Stimulated activated naive CD4-positive, alpha-beta T cell (primary cell): Measurements from ENCODE around the gene RSPO4.
A peak's percentile ranks its signal among the peaks of the same experiment; 100 is the strongest.

ENCODE experiments used
- DNase-seq, 6 experiments: peaks; one replicate each; lab custom pipeline; 2025; lab: John Stamatoyannopoulos, UW

Gene RSPO4

DNA sequence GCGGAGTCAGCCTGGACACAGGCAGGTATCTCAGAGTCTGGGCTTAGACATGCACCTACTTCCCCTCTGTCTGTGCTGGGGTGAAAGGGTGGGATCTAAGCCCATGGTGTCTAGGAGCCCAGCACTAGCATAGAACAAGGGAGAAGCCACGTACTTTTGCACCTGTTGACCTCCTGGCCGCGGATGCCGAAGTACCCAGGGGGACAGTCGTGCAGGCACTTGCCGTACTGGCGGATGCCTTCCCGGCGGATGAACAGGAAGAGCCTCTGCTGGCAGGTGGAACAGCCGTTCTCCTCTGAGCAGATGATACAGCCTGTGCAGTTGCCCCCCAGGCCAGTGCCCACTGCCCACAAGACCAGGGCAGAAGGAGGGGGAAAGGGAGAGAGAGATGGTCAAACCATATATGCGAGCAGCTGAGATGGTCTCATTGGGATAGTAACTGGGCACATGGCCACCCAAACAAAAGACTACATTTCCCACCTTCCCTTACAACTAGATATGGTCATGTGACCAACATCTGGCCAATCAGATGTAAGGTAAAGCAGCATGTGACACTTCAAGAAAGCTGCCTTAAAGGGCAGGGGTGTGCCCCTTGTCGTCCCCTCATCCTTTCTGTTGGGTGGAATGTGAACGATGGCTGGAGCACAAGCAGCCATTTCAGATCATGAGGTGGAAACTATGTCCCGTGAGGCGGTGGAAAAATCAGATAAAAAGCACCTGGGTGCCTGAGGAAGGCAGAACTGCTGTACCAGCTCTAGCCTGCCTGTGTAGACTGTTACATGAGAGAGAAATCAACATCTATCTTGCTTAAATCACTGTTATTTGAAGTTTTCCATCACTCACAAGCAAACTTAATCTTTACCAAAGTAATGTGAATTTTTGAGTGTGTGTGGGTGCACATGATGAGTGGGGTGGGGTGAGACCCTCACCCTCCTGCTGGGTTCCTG, 34.0 kb downstream of the RSPO4 start:
- DNase-seq, result no peak

DNA sequence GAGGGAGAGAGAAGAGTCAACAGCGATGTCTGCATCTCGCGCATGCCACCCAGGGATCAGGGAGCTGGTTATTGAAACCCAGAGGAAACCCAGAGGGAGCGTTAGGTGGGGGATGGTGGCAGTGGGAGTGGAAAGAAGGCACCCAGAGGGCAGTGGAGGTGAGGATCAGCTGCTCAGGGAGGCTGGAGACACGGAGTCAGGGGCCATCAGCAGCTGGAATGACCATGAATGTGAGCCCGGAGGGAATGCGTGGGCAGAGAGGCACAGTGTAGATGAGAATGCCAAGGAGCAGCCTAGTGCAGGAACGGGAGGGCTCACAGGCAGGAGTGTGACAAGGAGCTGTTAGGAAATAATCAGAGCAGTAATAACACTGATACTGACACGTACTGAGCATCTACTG, 36.2 kb downstream of the RSPO4 start:
- no peak for DNase-seq

DNA sequence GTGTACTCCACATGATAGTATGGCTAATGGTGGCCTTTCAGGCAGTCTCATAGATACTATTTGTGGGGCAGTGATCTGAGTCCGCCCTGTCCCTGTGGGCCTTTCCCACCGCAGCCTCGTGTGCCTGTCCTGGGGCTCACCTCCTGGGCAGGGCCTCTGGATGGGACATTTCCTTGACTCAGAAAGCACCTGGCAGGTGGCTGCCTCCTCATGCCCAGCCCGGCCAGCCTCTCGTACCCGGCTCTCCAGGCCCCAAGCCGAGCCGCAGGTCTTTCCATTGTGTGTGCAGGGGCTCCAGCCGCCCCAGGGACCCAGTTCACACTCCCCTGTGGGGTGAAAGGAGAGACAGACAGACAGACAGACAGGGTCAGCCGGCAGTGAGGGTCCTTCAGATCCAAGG, 38.3 kb downstream of the RSPO4 start:
- no peak for DNase-seq

DNA sequence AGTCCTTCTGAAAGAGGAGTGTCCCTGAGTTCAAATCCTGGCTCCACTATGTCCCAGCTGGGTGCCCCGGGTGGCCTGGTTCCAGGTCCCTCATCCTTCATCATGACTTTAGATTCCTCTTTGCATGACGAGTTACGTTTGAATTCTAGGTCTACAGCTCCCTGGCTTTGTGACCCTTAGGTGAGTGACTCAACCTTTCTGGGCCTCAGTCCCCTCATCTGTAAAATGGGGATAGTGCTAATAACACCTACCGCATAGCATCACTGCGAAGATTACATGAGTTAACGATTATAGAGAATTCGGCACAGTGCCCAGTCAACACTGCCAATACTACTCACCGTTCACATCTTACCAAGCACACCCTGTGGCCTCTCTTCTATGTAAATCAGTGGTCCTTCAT, 39.4 kb downstream of the RSPO4 start:
- no peak for DNase-seq

DNA sequence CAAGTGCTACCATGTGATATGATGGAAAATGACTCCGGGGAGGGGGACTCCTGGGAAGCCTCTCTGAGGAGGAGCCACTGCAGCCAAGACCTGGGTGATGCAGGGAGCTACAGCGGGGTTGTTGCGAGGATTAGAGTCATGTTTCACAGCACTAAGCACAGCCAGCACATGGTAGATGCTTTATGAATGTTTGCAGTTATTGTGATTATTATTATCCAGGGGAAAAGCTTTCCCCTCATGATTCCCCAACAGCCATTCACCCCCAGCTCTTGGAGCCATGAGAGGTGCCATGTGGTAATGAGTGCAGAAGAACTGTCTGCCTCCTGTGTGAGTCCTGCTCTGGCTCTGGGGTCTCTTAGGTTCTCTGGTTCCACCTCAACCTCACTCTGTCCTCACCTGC, 39.9 kb downstream of the RSPO4 start:
- no peak for DNase-seq

- DNase-seq, result no peak
Observed at GRCh38 chr20:961768-962167, 40.3 kb downstream of the RSPO4 start.

DNA sequence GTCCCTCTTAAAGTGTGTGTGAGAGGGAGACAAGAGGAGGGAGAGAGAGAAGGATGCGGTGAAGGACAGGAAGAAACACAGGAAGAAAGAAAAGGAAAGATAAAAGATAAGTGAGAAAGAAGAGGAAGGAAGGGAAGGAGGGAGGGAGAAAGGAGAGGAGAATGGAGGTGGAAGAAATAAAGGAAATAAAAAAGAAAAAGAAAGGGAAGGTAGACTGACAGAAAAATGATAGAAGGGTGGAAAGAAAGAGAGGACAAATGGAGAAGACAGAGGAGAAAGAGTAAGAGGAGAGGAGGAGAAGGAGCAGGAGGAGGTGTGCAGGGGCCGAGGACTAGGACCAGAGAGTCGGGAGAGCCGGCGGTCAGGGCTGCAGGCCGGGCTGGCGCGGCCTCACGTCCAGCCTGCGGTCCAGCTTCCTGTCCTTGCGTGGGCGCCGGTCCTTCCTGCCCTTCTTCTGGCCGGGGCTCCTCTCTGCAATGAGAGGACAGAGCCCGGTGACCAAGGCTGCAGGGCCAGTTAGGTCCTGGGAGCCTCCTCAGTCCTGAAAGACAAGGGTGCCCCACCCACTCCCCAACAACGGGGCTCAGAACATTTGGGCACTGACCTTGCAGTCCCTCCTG, 42.0 kb downstream of the RSPO4 start:
- DNase-seq, result no peak

DNA sequence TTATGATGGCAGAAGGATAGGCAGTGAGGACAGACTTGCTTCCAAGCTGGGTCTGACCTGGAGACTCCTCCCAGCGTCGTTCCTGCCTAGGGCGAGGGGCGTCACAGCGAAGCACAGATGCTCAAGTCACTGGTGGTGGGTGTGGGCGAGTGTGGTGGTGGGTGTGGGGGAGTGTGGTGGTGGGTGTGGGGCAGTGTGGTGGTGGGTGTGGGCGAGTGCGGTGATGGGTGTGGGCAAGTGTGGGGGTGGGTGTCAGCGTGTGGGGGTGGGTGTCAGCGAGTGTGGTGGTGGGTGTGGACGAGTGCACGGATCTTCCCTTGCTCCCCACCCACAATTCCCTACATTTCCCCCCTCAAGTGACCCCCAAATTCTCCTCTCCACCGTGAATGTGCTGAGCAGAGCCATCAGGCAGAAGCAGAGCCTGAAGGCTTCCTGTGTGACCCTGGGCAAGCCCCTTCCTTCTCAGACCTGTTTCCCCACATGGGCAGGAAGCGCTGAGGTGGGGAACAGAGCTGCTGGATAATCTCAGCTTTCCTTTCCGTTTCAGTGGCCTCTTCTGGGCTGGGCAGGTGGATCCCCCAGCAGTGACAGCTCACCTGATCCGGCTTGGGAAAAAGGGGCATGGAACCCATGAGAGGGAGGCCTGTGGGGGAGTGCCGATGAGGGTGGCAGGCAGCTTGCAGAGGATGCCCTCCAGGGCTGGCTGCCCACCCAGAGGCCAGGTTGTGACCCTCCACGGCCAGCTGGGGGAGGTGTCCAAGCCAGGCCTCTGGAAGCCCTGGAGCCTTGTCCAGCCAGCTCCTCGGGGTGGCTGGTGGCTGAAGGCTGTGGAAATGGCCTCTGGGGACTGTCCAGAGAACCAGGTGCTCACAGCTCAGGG, 42.9 kb downstream of the RSPO4 start:
- no peak for DNase-seq

DNA sequence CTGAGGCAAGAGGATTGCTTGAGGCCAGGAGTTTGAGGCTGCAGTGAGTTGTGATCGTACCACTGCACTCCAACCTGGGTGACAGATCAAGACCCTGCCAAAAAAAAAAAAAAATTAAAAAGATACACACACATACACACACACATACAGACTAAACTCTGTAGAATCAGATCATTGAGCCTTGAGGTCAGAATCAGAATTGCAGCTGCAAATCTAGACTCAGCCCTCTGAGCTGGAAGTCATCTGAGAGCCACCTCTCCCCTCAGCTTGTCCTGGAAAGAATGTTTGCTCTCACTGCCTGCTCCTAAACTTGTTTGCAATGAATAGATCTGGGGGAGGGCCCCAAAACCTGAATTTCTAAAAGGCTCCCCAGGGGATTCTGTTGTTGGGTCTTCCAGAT, 44.6 kb downstream of the RSPO4 start:
- DNase-seq, result no peak

GRCh38 chr20:956330-956951, 45.7 kb downstream of the RSPO4 start:
- DNase-seq, result peak; percentile 45 to 79 (median 68)

DNA sequence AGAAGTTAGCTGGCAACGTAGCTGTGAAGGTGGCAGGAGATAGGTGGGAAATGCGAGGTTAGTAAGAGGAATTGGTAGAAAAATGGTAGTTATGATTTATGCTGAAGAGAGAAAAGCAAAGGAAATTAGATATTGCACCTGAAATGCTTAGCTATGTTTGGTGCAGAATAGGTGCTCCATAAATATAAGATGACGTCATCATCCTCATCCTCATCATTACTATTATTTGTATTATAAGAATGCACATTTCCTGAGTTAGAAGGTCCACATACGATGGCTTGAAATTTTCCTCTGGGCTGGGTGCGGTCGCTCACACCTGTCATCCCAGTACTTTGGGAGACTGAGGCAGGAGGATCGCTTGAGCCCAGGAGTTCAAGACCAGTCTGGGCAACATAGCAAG, 46.5 kb downstream of the RSPO4 start:
- DNase-seq, result no peak

- no peak for DNase-seq
Observed at GRCh38 chr20:955111-955510, 47.0 kb downstream of the RSPO4 start.

DNA sequence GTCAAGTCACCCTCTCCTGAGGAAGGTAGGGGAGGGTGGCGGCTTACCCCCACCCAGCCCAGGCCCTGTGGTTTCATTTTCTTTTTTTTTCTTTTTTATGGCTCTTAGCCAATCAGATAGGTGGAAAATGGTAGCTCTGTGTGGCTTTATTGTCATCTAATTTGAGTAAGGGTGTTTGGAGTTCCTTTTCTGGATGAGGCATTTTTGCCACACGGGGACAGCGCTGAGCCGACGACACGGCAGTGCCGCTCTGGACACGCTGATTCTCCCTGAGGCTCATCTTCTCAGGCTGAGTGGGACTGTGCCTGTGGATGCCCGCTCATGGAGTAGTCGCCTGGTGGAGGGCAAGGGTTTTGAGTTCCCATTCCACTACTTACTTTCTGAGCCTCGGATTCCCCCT, 48.4 kb downstream of the RSPO4 start:
- no peak for DNase-seq

DNA sequence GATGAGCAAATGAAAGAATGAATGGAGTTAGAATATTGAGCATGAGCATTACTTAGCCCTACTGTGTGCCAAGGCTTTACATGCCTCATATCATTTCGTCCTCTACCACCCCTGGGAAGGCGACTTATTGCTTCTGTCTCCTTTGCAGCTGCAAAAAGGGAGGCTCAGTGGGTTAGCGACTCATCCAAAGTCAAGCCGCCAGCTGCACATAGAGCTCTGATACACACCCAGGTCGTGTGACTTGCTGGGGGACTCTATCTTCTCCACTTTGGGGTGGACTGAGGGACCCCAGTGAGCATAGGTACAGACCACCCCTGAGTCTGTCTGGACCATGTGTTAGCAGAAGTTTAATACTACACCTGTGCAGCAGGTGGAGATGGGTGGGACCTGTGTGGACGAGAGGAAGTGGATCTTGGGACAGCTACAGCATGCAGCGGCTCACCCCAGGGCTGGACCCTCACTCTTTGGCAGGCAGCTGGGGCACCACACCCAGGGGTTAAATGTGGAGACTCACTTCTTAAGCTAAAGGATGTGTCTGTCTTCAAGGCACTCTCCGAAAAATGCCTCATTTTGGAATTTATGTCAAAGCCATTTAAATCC, 49.8 kb downstream of the RSPO4 start:
- DNase-seq, result no peak

GRCh38 chr20:951384-952169, 50.5 kb downstream of the RSPO4 start:
- no peak for DNase-seq

GRCh38 chr20:949717-950116, 52.4 kb downstream of the RSPO4 start:
- no peak for DNase-seq

DNA sequence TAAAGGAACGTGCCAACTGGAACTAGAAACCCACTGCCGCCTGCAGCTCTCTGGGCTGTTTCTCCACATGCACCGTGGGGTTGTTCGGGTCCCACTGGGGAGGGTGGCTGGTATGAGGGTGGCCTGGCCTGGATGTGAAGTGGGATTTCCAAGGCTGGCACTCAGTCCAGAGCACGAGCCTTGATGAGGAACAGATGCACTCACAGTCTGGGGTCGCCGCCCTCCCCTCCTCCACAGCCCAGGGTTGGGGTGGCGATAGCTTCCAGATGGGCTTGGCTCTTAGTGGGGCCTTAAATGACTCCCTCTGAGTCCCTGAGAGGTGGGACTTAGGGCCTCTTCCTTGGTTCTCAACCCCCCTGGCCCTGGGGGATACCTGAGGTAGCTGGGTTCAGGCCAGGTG, 55.3 kb downstream of the RSPO4 start:
- no peak for DNase-seq

DNA sequence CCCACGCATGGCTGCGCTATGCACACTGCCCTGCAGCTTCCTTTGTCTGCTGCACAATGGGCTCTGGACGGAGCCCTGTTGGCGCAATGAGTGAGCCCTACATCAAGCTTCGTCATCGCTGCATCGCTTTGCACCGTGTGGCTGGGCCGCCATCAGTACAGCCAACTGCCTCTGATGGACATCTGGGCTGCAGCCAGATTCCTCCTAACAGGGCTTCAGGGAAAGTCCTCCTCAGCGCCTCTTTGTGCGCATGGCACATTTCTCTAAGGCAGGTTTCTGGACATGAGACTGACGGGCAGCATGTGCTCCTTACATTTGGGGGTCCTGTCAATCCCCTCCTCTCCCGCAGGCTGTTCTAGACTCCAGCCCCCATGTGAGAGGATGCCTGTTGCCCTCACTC, 56.3 kb downstream of the RSPO4 start:
- DNase-seq, result no peak

DNA sequence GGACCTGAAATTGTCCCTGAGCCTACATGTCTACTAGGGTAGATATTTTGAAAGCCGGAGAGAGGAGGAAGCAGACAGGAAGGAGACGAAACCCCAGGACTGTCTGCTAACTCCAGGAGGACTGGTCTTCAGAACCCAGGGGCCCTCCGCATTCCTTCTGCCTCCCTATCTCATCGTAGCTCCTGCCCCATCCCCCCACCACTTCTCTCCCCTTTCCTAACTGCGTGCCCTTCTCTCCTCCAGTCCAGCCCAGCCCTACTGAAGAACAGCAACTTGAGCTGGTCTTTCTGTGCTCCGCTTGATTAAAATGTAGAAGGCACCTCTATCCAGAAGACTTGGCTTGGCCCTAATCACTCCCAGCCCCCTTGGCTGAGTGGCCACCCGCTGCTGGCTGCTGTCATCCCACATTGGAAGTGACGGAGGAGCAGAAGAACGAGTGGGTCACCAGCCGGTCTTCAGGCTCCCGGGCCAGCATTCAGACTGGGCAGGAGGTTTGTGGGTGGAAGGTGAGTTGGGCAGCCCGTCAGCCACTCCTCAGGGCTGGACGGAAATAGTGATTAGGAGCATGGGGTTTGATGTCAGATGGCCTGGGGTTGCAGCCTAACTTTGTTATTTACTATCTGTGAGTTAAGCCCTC, 57.2 kb downstream of the RSPO4 start:
- DNase-seq, result no peak

- DNase-seq, result no peak
Observed at GRCh38 chr20:944148-944547, 58.0 kb downstream of the RSPO4 start.
